Panc1 (cell line): ENCODE data around the gene CEP95. TPM values are rescaled to one million over a fixed set of nuclear protein-coding genes. Genes with fewer than 3 reads are reported as not detected.

ENCODE experiments used
- ATAC-seq: fragments of 200-7000 bp; cut with Tn5 transposase; 2 replicates; pipeline ENCODE4 v1.9.1; 2020; ENCODE audit warnings: mild to moderate bottlenecking, moderate library complexity
- BruUV-seq: library from RNA; stranded (reverse); fragments of 400-500 nt; replicated peaks from 2 replicates; lab custom pipeline; 2021; lab: Mats Ljungman, UMichigan
- CTCF ChIA-PET: fragments of 300-600 bp; sonication (Branson Sonifier 250); formaldehyde crosslinking; loops from one replicate; lab custom pipeline; 2022; ENCODE audit warnings: antibody characterized with exemption; lab: Charles Lee
- POLR2A ChIA-PET: fragments of 300-600 bp; sonication (Branson Sonifier 250); formaldehyde crosslinking; loops from one replicate; lab custom pipeline; 2022; ENCODE audit warnings: antibody characterized with exemption; lab: Charles Lee
- DNase-seq: peaks from one replicate; pipeline ENCODE4 v3.0.0-alpha.2; 2010; ENCODE audit warnings: low read depth, low spot score
- H3K27ac ChIP-seq: 2 replicates; pipeline ENCODE4 v1.5.1; 2011; ENCODE audit warnings: mild to moderate bottlenecking, low read length, inconsistent platforms
- H3K27me3 ChIP-seq: fragments of 200-500 bp; sonication (Bioruptor generic); 2 replicates; pipeline ENCODE4 v1.6.0; 2014; ENCODE audit warnings: low read length, inconsistent platforms; ENCODE audit not compliant: control insufficient read depth, insufficient read depth
- H3K36me3 ChIP-seq: fragments of 200-500 bp; sonication (Bioruptor generic); 2 replicates; pipeline ENCODE4 v1.5.1; 2014; ENCODE audit warnings: inconsistent platforms, mild to moderate bottlenecking, low read length, moderate library complexity; ENCODE audit not compliant: control insufficient read depth, insufficient read depth
- H3K4me1 ChIP-seq: 2 replicates; pipeline ENCODE4 v1.5.1; 2011; ENCODE audit warnings: inconsistent platforms, mild to moderate bottlenecking, low read length, moderate library complexity; ENCODE audit not compliant: control insufficient read depth, insufficient read depth
- H3K4me3 ChIP-seq, 2 experiments: 2 replicates each; pipeline ENCODE4 v1.5.1; 2011 to 2012; ENCODE audit warnings: low read depth in 2 of 2, low read length in 2 of 2, mild to moderate bottlenecking in 2 of 2, inconsistent platforms in 1 of 2, moderate library complexity in 1 of 2
- H3K9me3 ChIP-seq: fragments of 200-500 bp; sonication (Bioruptor generic); 2 replicates; pipeline ENCODE4 v1.5.1; 2014; ENCODE audit warnings: low read depth, mild to moderate bottlenecking, inconsistent platforms, low read length, moderate library complexity; ENCODE audit not compliant: control insufficient read depth, insufficient read depth
- POLR2AphosphoS5 ChIP-seq: IDR thresholded peaks from 2 replicates; pipeline ENCODE4 v1.6.1; 2012; ENCODE audit warnings: mild to moderate bottlenecking, low read depth, low read length, moderate library complexity
- REST ChIP-seq, 2 experiments: IDR thresholded peaks; 2 replicates each; pipeline ENCODE4 v1.6.1; 2011 to 2012; ENCODE audit warnings: low read depth in 2 of 2, control low read depth in 1 of 2, low read length in 1 of 2, mild to moderate bottlenecking in 1 of 2, moderate library complexity in 1 of 2; ENCODE audit not compliant: insufficient read depth in 1 of 2
- SIN3A ChIP-seq: IDR thresholded peaks from 2 replicates; pipeline ENCODE4 v1.6.1; 2012; ENCODE audit warnings: low read depth, mild to moderate bottlenecking, low read length, moderate library complexity, borderline replicate concordance; ENCODE audit not compliant: insufficient read depth
- TCF7L2 ChIP-seq: IDR thresholded peaks from 2 replicates; pipeline ENCODE4 v1.6.1; 2011; ENCODE audit warnings: mild to moderate bottlenecking, low read depth, low read length, inconsistent platforms
- in situ Hi-C: cut with HindIII; loops from 2 replicates; pipeline ENCODE4 v1.10.0; 2016; ENCODE audit warnings: low sequenced_read_pairs, low pct_unique_long_range_greater_than_20kb
- intact Hi-C: fragments of 100-400 bp; cut with micrococcal nuclease; formaldehyde crosslinking; loops from one replicate; pipeline ENCODE4 v1.10.0; 2022; ENCODE audit not compliant: unreplicated experiment
- total RNA-seq: library from RNA; stranded (reverse); gene quantifications from one replicate; pipeline ENCODE4 v1.2.1, GENCODE V29; 2021; ENCODE audit not compliant: unreplicated experiment
- TF ChIP-seq, protein P1 (sequence below): fragments of 450-650 bp; IDR thresholded peaks from 2 replicates; pipeline ENCODE4 v1.5.1; 2017; ENCODE audit warnings: mild to moderate bottlenecking

CEP95 gene
- total RNA-seq, 1 experiment from 2014 or later, result 23.2 TPM

GRCh38 chr17:64508683-64509082, 1.9 kb downstream of the CEP95 start:
- H3K36me3 ChIP-seq, result peaks cover 50% of the 10 kb centered on the region

DNA sequence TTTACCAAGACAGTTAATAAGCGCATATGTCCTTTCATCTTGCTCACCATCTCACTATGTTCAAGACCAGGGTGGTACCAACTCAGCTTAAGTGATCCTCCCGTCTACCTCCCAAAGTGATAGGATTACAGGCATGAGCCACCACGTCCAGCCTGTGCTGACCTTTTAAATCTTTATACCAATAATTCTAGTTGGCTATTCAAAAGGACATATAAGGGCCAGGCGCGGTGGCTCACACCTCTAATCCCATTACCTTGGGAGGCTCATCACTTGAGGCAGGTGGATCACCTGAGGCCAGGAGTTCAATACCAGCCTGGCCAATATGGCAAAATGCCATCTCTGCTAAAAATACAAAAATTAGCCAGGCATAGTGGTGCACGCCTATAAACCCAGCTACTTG, 2.4 kb downstream of the CEP95 start:
- Histone ChIP-seq H3K9me3 (no peaks in the 10 kb centered on the region), H3K4me3 (no peak overlapping the region), H3K27ac (no peak overlapping the region), H3K4me1 (peaks cover 11% of the 10 kb centered on the region), H3K27me3 (no peaks in the 10 kb centered on the region), H3K36me3 (peaks cover 48% of the 10 kb centered on the region)
- ChIA-PET POLR2A (interaction anchor here (0.6 kb wide), 1 partner anchor 54 kb away, joined by 4 read pairs; no protein-coding TSS in a partner anchor), CTCF (no interaction called here)
- in situ Hi-C loops (no loop called here), intact Hi-C loops (no loop called here)
- DNase-seq (no peak), ATAC-seq (no peak)
- BruUV-seq, result no TSS peak
- TF ChIP-seq, protein P1, sequence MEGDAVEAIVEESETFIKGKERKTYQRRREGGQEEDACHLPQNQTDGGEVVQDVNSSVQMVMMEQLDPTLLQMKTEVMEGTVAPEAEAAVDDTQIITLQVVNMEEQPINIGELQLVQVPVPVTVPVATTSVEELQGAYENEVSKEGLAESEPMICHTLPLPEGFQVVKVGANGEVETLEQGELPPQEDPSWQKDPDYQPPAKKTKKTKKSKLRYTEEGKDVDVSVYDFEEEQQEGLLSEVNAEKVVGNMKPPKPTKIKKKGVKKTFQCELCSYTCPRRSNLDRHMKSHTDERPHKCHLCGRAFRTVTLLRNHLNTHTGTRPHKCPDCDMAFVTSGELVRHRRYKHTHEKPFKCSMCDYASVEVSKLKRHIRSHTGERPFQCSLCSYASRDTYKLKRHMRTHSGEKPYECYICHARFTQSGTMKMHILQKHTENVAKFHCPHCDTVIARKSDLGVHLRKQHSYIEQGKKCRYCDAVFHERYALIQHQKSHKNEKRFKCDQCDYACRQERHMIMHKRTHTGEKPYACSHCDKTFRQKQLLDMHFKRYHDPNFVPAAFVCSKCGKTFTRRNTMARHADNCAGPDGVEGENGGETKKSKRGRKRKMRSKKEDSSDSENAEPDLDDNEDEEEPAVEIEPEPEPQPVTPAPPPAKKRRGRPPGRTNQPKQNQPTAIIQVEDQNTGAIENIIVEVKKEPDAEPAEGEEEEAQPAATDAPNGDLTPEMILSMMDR, result no peak
- no peak for TF ChIP-seq POLR2AphosphoS5
- no peak for TF ChIP-seq TCF7L2
- TF ChIP-seq SIN3A, result no peak
- no peak for TF ChIP-seq REST (IDR thresholded peaks at IDR 0.05; ENCODE audit: insufficient read depth in 1 of 2, low read depth in 2 of 2, low read length in 1 of 2)

More at GRCh38 chr17:64508683-64509082, 1.9 kb downstream of the CEP95 start:
- no TSS peak for BruUV-seq
- DNase-seq (no peak), ATAC-seq (no peak)
- intact Hi-C loops, result no loop called here
- no peaks in the 10 kb centered on the region for H3K9me3 ChIP-seq
- no peaks in the 10 kb centered on the region for H3K27me3 ChIP-seq
- in situ Hi-C loops, result no loop called here
- TF ChIP-seq POLR2AphosphoS5 (no peak), SIN3A (no peak), REST (IDR thresholded peaks at IDR 0.05; ENCODE audit: insufficient read depth in 1 of 2, low read depth in 2 of 2, low read length in 1 of 2) (no peak)
- ChIA-PET POLR2A (interaction anchor here (0.6 kb wide), 1 partner anchor 55 kb away, joined by 4 read pairs; no protein-coding TSS in a partner anchor), CTCF (no interaction called here)
- peaks cover 14% of the 10 kb centered on the region for H3K4me1 ChIP-seq
- H3K27ac ChIP-seq, result no peak overlapping the region
- H3K4me3 ChIP-seq, result peak overlapping the region in 1 of 2 experiments; percentile 88; a peak in 3 of 4 replicates
